ENCODE measurements around the gene NFKBIB. TPM values are rescaled to one million over a fixed set of nuclear protein-coding genes. Genes with fewer than 3 reads are reported as not detected.
"Not testable (repeated sequence)": the region's sequence is repeated elsewhere in the genome, so short reads cannot be mapped to it uniquely, and the experiment has no call there.

Gene NFKBIB
- polyA plus RNA-seq, 1 of the 3 experiments (the other 2 are of a cell fraction): 31.8 TPM

DNA sequence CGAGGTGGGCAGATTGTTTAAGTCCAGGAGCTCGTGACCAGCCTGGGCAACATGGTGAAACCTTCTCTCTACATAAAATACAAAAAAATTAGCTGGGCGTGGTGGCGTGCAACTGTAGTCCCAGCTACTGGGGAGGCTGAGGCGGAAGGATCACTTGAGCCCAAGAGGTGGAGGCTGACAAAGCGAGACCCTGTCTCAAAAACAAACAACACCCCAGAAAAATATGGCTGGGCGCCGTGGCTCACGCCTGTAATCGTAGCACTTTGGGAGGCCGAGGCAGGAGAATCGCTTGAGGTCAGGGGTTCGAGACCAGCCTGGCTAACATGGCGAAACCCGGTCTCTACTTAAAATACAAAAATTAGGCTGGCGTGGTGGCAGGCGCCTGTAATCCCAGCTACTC, 46.6 kb upstream of the NFKBIB start:
- Histone ChIP-seq H3K36me3 (replicated peaks in 1 of 2; ENCODE audit: control insufficient read depth in 1 of 2, insufficient read depth in 2 of 2, low read length in 1 of 2) (peaks cover 0 to 2% of the 10 kb centered on the region in 2 experiments), H3K9me3 (no peaks in the 10 kb centered on the region), H2AFZ (ENCODE audit: low read depth) (peak overlapping the region; percentile 97), H3K4me3 (ENCODE audit: low read depth in 2 of 2, low read length in 1 of 2) (peak overlapping the region; percentile 64 to 87; a peak in 3 of 4 replicates), H3K9ac (peak overlapping the region; percentile 97; the same call in 1 of the 2 replicates), H3K4me1 (ENCODE audit: control insufficient read depth in 1 of 2, insufficient read depth in 2 of 2, low read depth in 1 of 2, low read length in 1 of 2) (peaks cover 8 to 18% of the 10 kb centered on the region in 2 experiments; a peak in 1 of 4 replicates), H3F3A (replicated peaks; ENCODE audit: insufficient read depth) (peaks cover 20% of the 10 kb centered on the region), H4K20me1 (ENCODE audit: insufficient read depth) (peaks cover 10% of the 10 kb centered on the region), H3K27ac (ENCODE audit: low read depth in 2 of 2, low read length in 1 of 2) (peak overlapping the region; percentile 91 to 95; a peak in 3 of 4 replicates), H3K79me2 (ENCODE audit: insufficient read depth) (peaks cover 17% of the 10 kb centered on the region), H3K4me2 (peak overlapping the region; percentile 98), H3K9me2 (no peaks in the 10 kb centered on the region), H3K27me3 (ENCODE audit: insufficient read depth) (no peaks in the 10 kb centered on the region)
- POLR2A ChIA-PET: no interaction called here
- CTCF ChIA-PET: interaction anchor here (1.3 to 3.3 kb wide), 2 partner anchors 16 to 34 kb away, joined by 7 to 15 read pairs; no protein-coding TSS in a partner anchor
- TF ChIP-seq TCF12 (IDR thresholded peaks at IDR 0.05) (no peak), RFX5 (IDR thresholded peaks at IDR 0.05; ENCODE audit: low read length) (no peak), RCOR1 (IDR thresholded peaks at IDR 0.05; ENCODE audit: low read length) (no peak), CHD2 (IDR thresholded peaks at IDR 0.05; ENCODE audit: low read length, partially characterized antibody) (no peak), RXRA (IDR thresholded peaks at IDR 0.05; ENCODE audit: borderline replicate concordance, low read depth) (no peak), MXI1 (IDR thresholded peaks at IDR 0.05; ENCODE audit: low read depth, low read length) (no peak), GABPA (IDR thresholded peaks at IDR 0.05; ENCODE audit: low read depth) (no peak)
- TF ChIP-seq, protein P1, sequence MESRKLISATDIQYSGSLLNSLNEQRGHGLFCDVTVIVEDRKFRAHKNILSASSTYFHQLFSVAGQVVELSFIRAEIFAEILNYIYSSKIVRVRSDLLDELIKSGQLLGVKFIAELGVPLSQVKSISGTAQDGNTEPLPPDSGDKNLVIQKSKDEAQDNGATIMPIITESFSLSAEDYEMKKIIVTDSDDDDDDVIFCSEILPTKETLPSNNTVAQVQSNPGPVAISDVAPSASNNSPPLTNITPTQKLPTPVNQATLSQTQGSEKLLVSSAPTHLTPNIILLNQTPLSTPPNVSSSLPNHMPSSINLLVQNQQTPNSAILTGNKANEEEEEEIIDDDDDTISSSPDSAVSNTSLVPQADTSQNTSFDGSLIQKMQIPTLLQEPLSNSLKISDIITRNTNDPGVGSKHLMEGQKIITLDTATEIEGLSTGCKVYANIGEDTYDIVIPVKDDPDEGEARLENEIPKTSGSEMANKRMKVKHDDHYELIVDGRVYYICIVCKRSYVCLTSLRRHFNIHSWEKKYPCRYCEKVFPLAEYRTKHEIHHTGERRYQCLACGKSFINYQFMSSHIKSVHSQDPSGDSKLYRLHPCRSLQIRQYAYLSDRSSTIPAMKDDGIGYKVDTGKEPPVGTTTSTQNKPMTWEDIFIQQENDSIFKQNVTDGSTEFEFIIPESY (IDR thresholded peaks at IDR 0.05; ENCODE audit: borderline replicate concordance, low read depth): no peak
- TF ChIP-seq, protein P2, sequence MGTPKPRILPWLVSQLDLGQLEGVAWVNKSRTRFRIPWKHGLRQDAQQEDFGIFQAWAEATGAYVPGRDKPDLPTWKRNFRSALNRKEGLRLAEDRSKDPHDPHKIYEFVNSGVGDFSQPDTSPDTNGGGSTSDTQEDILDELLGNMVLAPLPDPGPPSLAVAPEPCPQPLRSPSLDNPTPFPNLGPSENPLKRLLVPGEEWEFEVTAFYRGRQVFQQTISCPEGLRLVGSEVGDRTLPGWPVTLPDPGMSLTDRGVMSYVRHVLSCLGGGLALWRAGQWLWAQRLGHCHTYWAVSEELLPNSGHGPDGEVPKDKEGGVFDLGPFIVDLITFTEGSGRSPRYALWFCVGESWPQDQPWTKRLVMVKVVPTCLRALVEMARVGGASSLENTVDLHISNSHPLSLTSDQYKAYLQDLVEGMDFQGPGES (IDR thresholded peaks at IDR 0.05; ENCODE audit: low read depth, low read length): no peak
- TF ChIP-seq, protein P3, sequence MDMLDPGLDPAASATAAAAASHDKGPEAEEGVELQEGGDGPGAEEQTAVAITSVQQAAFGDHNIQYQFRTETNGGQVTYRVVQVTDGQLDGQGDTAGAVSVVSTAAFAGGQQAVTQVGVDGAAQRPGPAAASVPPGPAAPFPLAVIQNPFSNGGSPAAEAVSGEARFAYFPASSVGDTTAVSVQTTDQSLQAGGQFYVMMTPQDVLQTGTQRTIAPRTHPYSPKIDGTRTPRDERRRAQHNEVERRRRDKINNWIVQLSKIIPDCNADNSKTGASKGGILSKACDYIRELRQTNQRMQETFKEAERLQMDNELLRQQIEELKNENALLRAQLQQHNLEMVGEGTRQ (IDR thresholded peaks at IDR 0.05; ENCODE audit: borderline replicate concordance, low read depth, low read length): no peak
- WGBS (ENCODE audit: low lambda C conversion rate): 84% methylated on average over 17 of the region's 17 CpGs
- DNase-seq: no peak

DNA sequence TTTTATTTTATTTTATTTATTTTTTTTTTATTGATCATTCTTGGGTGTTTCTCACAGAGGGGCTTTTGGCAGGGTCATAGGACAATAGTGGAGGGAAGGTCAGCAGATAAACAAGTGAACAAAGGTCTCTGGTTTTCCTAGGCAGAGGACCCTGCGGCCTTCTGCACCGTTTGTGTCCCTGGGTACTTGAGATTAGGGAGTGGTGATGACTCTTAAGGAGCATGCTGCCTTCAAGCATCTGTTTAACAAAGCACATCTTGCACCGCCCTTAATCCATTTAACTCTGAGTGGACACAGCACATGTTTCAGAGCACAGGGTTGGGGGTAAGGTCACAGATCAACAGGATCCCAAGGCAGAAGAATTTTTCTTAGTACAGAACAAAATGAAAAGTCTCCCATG, 44.8 kb upstream of the NFKBIB start:
- H3K27ac ChIP-seq (ENCODE audit: low read depth in 2 of 2, low read length in 1 of 2); H3K9me3 ChIP-seq; H3K9ac ChIP-seq; DNase-seq; H3K79me2 ChIP-seq (ENCODE audit: insufficient read depth); H3K27me3 ChIP-seq (ENCODE audit: insufficient read depth); CTCF ChIA-PET; H3K4me3 ChIP-seq (ENCODE audit: low read depth in 2 of 2, low read length in 1 of 2); H4K20me1 ChIP-seq (ENCODE audit: insufficient read depth); H3K4me2 ChIP-seq; H3K9me2 ChIP-seq; H2AFZ ChIP-seq (ENCODE audit: low read depth); POLR2A ChIA-PET; H3K36me3 ChIP-seq (replicated peaks in 1 of 2; ENCODE audit: control insufficient read depth in 1 of 2, insufficient read depth in 2 of 2, low read length in 1 of 2): not testable (repeated sequence)
- Histone ChIP-seq H3F3A (replicated peaks; ENCODE audit: insufficient read depth) (peaks cover 20% of the 10 kb centered on the region), H3K4me1 (ENCODE audit: control insufficient read depth in 1 of 2, insufficient read depth in 2 of 2, low read depth in 1 of 2, low read length in 1 of 2) (peaks cover 5 to 13% of the 10 kb centered on the region in 2 experiments; a peak in 1 of 4 replicates)
- WGBS (ENCODE audit: low lambda C conversion rate): 72% methylated on average over 3 of the region's 3 CpGs

DNA sequence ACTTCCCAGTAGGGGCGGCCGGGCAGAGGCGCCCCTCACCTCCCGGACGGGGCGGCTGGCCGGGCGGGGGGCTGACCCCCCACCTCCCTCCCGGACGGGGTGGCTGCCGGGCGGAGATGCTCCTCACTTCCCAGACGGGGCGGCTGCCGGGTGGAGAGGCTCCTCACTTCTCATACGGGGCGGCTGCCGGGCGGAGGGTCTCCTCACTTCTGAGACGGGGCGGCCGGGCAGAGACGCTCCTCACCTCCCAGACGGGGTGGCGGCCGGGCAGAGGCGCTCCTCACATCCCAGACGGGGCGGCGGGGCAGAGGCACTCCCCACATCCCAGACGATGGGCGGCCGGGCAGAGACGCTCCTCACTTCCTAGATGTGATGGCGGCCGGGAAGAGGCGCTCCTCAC, 44.0 kb upstream of the NFKBIB start:
- POLR2A ChIA-PET; H3K79me2 ChIP-seq (ENCODE audit: insufficient read depth); H3K9me3 ChIP-seq; H3K4me2 ChIP-seq; H4K20me1 ChIP-seq (ENCODE audit: insufficient read depth); H3K27ac ChIP-seq (ENCODE audit: low read depth in 2 of 2, low read length in 1 of 2); H3K27me3 ChIP-seq (ENCODE audit: insufficient read depth); H3K9me2 ChIP-seq; H3K9ac ChIP-seq; H3K36me3 ChIP-seq (replicated peaks in 1 of 2; ENCODE audit: control insufficient read depth in 1 of 2, insufficient read depth in 2 of 2, low read length in 1 of 2); DNase-seq; H3K4me3 ChIP-seq (ENCODE audit: low read depth in 2 of 2, low read length in 1 of 2); H2AFZ ChIP-seq (ENCODE audit: low read depth); CTCF ChIA-PET: not testable (repeated sequence)
- Histone ChIP-seq H3F3A (replicated peaks; ENCODE audit: insufficient read depth) (peaks cover 18% of the 10 kb centered on the region), H3K4me1 (ENCODE audit: control insufficient read depth in 1 of 2, insufficient read depth in 2 of 2, low read depth in 1 of 2, low read length in 1 of 2) (peaks cover 5 to 12% of the 10 kb centered on the region in 2 experiments; a peak in 1 of 4 replicates)
- WGBS (ENCODE audit: low lambda C conversion rate): 92% methylated on average over 6 of the region's 37 CpGs
